HepG2 (cell line): ENCODE data around the gene RIPK1. TPM values are rescaled to one million over a fixed set of nuclear protein-coding genes. Genes with fewer than 3 reads are reported as not detected.

ENCODE experiments used
- AGO1 ChIP-seq: fragments of 200-400 bp; formaldehyde crosslinking; IDR thresholded peaks from 2 replicates; pipeline ENCODE4 v1.6.1; 2017; ENCODE audit warnings: mild to moderate bottlenecking, low read depth, low read length, moderate library complexity; ENCODE audit not compliant: poor library complexity, severe bottlenecking
- FOXP1 ChIP-seq, 2 experiments: fragments of 450-650 bp in 1 of 2; IDR thresholded peaks; 2 replicates each; pipeline ENCODE4 v1.6.1; 2017 to 2018; ENCODE audit warnings: antibody characterized with exemption in 1 of 2
- HIVEP1 ChIP-seq: sonication (generic); formaldehyde crosslinking; IDR thresholded peaks from 2 replicates; pipeline ENCODE4 v1.4.0; 2020; ENCODE audit warnings: mild to moderate bottlenecking, missing genetic modification reagents
- JARID2 ChIP-seq: sonication (generic); formaldehyde crosslinking; IDR thresholded peaks from 2 replicates; pipeline ENCODE4 v1.8.1; 2023; ENCODE audit warnings: missing genetic modification reagents, inconsistent platforms; ENCODE audit not compliant: insufficient replicate concordance
- PHF5A ChIP-seq: IDR thresholded peaks from one replicate; pipeline ENCODE4 v1.6.1; 2018; ENCODE audit warnings: low read depth, missing genetic modification reagents; ENCODE audit not compliant: unreplicated experiment
- PRPF4 ChIP-seq: fragments of 200-400 bp; formaldehyde crosslinking; IDR thresholded peaks from 2 replicates; pipeline ENCODE4 v1.6.1; 2016; ENCODE audit warnings: low read length, low read depth; ENCODE audit not compliant: poor library complexity, severe bottlenecking
- ZFP37 ChIP-seq: sonication (generic); formaldehyde crosslinking; IDR thresholded peaks from 2 replicates; pipeline ENCODE4 v1.4.0; 2020; ENCODE audit warnings: missing genetic modification reagents, borderline replicate concordance
- ZNF674 ChIP-seq: sonication (generic); formaldehyde crosslinking; IDR thresholded peaks from 2 replicates; pipeline ENCODE4 v1.5.0; 2020; ENCODE audit warnings: low read depth, mild to moderate bottlenecking, missing genetic modification reagents
- polyA plus RNA-seq, 8 experiments: library from polyadenylated mRNA; depleted of rRNA in 3 of 8; stranded (reverse) in 7 of 8; unstranded in 1 of 8; fragments of >200 nt; fragmentation: Illumina TruSeq in 4 of 8; extraction: Trizol in 4 of 8; gene quantifications; 2 replicates each; pipeline versions ENCODE4 v1.2.1 to v1.2.3, GENCODE V29; 2011 to 2016; ENCODE audit warnings: low read depth in 4 of 8, missing spikeins in 1 of 8, mixed read lengths in 1 of 8; ENCODE audit not compliant: insufficient read depth in 1 of 8
- total RNA-seq, 5 experiments: library from RNA; depleted of rRNA; stranded (reverse); fragments of >200 nt; fragmentation: Illumina TruSeq; extraction: Trizol; gene quantifications; 2 replicates each; pipeline ENCODE4 v1.2.3, GENCODE V29; 2016; ENCODE audit warnings: low read depth in 1 of 5
- TF ChIP-seq, protein P1 (sequence below): sonication (generic); formaldehyde crosslinking; IDR thresholded peaks from 2 replicates; pipeline ENCODE4 v1.4.0; 2020; ENCODE audit warnings: missing genetic modification reagents, borderline replicate concordance
- TF ChIP-seq, protein P2 (sequence below), 2 experiments: IDR thresholded peaks; 2 replicates each; pipeline ENCODE4 v1.6.1; 2011 to 2012; ENCODE audit warnings: low read length in 2 of 2, borderline replicate concordance in 1 of 2, low read depth in 1 of 2, mild to moderate bottlenecking in 1 of 2, moderate library complexity in 1 of 2
- TF ChIP-seq, protein P3 (sequence below): sonication (generic); formaldehyde crosslinking; IDR thresholded peaks from 2 replicates; pipeline ENCODE4 v1.4.0; 2020; ENCODE audit warnings: missing genetic modification reagents
- TF ChIP-seq, protein P4 (sequence below): IDR thresholded peaks from 2 replicates; pipeline ENCODE4 v1.6.1; 2016; ENCODE audit warnings: low read depth, borderline replicate concordance
- TF ChIP-seq, protein P5 (sequence below): sonication (generic); formaldehyde crosslinking; conservative IDR thresholded peaks from 2 replicates; pipeline ENCODE4 v1.8.0; 2022; ENCODE audit warnings: missing genetic modification reagents
- TF ChIP-seq, protein P6 (sequence below): IDR thresholded peaks from 2 replicates; pipeline ENCODE4 v1.6.1; 2016; ENCODE audit warnings: missing biosample characterization, missing genetic modification reagents, low read depth

RIPK1 gene
- total and polyA plus RNA-seq, 2 of the 13 experiments (the other 11 are each of a cell fraction or from before 2014, with no cell fraction given): 9.0 to 10.3 TPM

DNA sequence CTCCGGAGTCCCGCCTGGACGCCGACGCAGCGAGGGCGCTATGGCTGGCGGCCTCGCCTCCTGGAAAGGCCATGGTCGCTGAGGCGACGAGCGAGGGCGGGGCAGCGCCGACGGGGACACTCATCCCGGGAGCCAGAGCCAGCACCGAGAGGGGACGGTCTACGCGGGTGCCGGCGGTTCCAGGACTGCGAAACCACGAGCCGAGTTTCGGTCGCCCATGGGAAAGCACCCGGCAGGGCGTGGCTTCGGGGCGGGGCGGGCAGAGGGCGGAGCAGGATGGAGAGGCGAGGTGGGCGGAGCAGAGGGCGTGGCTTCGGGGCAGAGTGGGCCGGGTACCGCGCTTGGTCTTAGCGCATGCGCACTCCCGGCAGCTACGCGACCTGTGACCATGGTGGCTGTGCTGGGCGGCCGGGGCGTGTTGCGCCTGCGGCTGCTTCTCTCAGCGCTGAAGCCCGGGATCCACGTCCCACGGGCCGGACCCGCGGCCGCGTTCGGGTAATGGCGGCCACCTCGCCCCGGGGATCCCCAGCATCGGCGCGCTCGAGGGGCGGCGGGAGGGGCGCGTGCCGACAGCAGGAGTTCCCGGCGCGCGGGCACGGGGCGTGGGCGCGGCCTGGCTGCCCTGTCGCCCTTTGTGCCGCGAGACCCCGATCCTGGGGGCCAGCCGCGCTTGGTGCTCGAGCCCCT, 50.2 kb downstream of the RIPK1 start, which contains the start of gene BPHL (continued):
- TF ChIP-seq, protein P1, sequence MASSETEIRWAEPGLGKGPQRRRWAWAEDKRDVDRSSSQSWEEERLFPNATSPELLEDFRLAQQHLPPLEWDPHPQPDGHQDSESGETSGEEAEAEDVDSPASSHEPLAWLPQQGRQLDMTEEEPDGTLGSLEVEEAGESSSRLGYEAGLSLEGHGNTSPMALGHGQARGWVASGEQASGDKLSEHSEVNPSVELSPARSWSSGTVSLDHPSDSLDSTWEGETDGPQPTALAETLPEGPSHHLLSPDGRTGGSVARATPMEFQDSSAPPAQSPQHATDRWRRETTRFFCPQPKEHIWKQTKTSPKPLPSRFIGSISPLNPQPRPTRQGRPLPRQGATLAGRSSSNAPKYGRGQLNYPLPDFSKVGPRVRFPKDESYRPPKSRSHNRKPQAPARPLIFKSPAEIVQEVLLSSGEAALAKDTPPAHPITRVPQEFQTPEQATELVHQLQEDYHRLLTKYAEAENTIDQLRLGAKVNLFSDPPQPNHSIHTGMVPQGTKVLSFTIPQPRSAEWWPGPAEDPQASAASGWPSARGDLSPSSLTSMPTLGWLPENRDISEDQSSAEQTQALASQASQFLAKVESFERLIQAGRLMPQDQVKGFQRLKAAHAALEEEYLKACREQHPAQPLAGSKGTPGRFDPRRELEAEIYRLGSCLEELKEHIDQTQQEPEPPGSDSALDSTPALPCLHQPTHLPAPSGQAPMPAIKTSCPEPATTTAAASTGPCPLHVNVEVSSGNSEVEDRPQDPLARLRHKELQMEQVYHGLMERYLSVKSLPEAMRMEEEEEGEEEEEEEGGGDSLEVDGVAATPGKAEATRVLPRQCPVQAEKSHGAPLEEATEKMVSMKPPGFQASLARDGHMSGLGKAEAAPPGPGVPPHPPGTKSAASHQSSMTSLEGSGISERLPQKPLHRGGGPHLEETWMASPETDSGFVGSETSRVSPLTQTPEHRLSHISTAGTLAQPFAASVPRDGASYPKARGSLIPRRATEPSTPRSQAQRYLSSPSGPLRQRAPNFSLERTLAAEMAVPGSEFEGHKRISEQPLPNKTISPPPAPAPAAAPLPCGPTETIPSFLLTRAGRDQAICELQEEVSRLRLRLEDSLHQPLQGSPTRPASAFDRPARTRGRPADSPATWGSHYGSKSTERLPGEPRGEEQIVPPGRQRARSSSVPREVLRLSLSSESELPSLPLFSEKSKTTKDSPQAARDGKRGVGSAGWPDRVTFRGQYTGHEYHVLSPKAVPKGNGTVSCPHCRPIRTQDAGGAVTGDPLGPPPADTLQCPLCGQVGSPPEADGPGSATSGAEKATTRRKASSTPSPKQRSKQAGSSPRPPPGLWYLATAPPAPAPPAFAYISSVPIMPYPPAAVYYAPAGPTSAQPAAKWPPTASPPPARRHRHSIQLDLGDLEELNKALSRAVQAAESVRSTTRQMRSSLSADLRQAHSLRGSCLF (CRISPR knock-in tag): peak; percentile 40; the same call in 1 of the 2 replicates
- TF ChIP-seq, protein P2, sequence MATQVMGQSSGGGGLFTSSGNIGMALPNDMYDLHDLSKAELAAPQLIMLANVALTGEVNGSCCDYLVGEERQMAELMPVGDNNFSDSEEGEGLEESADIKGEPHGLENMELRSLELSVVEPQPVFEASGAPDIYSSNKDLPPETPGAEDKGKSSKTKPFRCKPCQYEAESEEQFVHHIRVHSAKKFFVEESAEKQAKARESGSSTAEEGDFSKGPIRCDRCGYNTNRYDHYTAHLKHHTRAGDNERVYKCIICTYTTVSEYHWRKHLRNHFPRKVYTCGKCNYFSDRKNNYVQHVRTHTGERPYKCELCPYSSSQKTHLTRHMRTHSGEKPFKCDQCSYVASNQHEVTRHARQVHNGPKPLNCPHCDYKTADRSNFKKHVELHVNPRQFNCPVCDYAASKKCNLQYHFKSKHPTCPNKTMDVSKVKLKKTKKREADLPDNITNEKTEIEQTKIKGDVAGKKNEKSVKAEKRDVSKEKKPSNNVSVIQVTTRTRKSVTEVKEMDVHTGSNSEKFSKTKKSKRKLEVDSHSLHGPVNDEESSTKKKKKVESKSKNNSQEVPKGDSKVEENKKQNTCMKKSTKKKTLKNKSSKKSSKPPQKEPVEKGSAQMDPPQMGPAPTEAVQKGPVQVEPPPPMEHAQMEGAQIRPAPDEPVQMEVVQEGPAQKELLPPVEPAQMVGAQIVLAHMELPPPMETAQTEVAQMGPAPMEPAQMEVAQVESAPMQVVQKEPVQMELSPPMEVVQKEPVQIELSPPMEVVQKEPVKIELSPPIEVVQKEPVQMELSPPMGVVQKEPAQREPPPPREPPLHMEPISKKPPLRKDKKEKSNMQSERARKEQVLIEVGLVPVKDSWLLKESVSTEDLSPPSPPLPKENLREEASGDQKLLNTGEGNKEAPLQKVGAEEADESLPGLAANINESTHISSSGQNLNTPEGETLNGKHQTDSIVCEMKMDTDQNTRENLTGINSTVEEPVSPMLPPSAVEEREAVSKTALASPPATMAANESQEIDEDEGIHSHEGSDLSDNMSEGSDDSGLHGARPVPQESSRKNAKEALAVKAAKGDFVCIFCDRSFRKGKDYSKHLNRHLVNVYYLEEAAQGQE (IDR thresholded peaks at IDR 0.05; ENCODE audit: borderline replicate concordance in 1 of 2, low read depth in 1 of 2, low read length in 2 of 2): peak in 1 of 2 experiments; percentile 13; a peak in 1 of 4 replicates
- TF ChIP-seq ZFP37 (CRISPR knock-in tag): peak; percentile 87
- peak; percentile 98 for TF ChIP-seq HIVEP1
- TF ChIP-seq, protein P3, sequence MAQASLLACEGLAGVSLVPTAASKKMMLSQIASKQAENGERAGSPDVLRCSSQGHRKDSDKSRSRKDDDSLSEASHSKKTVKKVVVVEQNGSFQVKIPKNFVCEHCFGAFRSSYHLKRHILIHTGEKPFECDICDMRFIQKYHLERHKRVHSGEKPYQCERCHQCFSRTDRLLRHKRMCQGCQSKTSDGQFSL (CRISPR knock-in tag): no peak; the same call in 1 of the 2 replicates
- no peak for TF ChIP-seq PHF5A (CRISPR knock-in tag)
- TF ChIP-seq, protein P4, sequence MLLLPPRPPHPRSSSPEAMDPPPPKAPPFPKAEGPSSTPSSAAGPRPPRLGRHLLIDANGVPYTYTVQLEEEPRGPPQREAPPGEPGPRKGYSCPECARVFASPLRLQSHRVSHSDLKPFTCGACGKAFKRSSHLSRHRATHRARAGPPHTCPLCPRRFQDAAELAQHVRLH (CRISPR knock-in tag): peak; percentile 97; the same call in 1 of the 2 replicates
- TF ChIP-seq JARID2 (CRISPR knock-in tag): peak; percentile 91
- TF ChIP-seq FOXP1 (IDR thresholded peaks at IDR 0.05): no peak
- TF ChIP-seq FOXP1 (CRISPR knock-in tag; IDR thresholded peaks at IDR 0.05): no peak
- TF ChIP-seq, protein P5, sequence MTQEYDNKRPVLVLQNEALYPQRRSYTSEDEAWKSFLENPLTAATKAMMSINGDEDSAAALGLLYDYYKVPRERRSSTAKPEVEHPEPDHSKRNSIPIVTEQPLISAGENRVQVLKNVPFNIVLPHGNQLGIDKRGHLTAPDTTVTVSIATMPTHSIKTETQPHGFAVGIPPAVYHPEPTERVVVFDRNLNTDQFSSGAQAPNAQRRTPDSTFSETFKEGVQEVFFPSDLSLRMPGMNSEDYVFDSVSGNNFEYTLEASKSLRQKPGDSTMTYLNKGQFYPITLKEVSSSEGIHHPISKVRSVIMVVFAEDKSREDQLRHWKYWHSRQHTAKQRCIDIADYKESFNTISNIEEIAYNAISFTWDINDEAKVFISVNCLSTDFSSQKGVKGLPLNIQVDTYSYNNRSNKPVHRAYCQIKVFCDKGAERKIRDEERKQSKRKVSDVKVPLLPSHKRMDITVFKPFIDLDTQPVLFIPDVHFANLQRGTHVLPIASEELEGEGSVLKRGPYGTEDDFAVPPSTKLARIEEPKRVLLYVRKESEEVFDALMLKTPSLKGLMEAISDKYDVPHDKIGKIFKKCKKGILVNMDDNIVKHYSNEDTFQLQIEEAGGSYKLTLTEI: no peak
- peak; percentile 56 for TF ChIP-seq AGO1
- TF ChIP-seq, protein P6, sequence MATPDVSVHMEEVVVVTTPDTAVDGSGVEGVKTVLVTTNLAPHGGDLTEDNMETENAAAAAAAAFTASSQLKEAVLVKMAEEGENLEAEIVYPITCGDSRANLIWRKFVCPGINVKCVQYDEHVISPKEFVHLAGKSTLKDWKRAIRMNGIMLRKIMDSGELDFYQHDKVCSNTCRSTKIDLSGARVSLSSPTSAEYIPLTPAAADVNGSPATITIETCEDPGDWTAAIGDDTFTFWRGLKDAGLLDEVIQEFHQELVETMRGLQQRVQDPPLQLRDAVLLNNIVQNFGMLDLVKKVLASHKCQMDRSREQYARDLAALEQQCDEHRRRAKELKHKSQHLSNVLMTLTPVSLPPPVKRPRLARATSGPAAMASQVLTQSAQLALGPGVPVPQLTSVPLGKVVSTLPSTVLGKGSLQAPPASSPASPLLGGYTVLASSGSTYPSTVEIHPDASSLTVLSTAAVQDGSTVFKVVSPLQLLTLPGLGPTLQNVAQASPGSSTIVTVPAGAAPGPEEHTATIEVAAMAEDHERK: peak; percentile 62; the same call in 1 of the 2 replicates
- TF ChIP-seq PRPF4: no peak
- TF ChIP-seq ZNF674: peak; percentile 95
